Posterior vena cava (tissue), 2 donors: ENCODE results near the gene C5orf22. TPM values are rescaled to one million over a fixed set of nuclear protein-coding genes. Genes with fewer than 3 reads are reported as not detected.
"Not testable (repeated sequence)": the region's sequence is repeated elsewhere in the genome, so short reads cannot be mapped to it uniquely, and the experiment has no call there.

Experiments
- DNase-seq: peaks from one replicate; pipeline ENCODE4 v3.0.0-alpha.2; 2020; ENCODE audit warnings: low spot score
- intact Hi-C, 2 donors: fragments of 100-400 bp; cut with DNase I; formaldehyde crosslinking; loops; one replicate each; pipeline versions ENCODE4 v1.14.1 to v1.14.2; 2022 to 2023
- total RNA-seq, 2 donors: library from RNA; stranded (reverse); fragmentation: NEBNext Ultra II Directional; extraction: Animal tissue kit (Norgen Biotek cat#: 25700); gene quantifications; one replicate each; pipeline ENCODE4 v1.2.1, GENCODE V29; 2021
- donor health status: DM: yes; HTN: yes; CAD: no.
- donor health status: DM: yes; HTN: yes; CAD: no.

C5orf22 gene
- total RNA-seq, 2 donors from 2014 or later = 20.3 to 21.3 TPM

DNA sequence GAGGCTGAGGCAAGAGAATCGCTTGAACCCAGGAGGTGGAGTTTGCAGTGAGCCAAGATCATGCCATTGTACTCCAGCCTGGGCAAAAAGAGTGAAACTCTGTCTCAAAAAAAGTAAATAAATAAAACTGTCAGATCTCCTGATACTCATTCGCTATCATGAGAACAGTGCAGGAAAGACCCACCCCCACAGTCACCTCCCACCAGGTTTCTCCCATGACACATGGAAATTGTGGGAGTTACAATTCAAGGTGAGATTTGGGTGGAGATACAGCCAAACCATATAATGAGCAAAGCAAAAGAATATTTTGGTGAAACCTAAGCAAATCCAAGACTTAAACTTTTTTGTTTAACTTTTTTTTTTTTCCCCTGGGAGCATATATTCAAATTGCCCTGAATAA lies 17.0 kb downstream of the C5orf22 start:
- DNase-seq, intact Hi-C loops: not testable (repeated sequence)

DNA sequence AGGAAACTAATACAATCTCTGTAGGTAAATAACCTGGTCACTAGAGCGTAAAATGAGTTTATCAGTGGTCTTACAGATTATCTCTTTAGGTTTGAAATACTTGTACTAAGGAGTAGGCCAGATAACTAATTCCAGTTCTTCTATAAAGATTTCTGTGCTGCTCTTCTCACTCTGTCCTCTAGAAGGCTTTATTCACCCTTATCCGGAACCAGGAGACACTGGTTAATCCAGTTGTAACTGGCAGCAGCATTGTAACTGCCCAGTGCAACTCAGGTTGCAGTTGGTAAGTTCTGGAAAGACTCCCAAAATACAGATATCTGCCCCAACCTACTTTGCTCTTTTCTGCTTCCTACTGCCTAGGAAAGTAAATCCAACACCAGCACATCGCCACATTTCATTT lies 19.8 kb downstream of the C5orf22 start:
- no peak for DNase-seq
- intact Hi-C loops = no loop called here

GRCh38 chr5:31553863-31554262 lies 21.8 kb downstream of the C5orf22 start:
- intact Hi-C loops = no loop called here
- DNase-seq = no peak

DNA sequence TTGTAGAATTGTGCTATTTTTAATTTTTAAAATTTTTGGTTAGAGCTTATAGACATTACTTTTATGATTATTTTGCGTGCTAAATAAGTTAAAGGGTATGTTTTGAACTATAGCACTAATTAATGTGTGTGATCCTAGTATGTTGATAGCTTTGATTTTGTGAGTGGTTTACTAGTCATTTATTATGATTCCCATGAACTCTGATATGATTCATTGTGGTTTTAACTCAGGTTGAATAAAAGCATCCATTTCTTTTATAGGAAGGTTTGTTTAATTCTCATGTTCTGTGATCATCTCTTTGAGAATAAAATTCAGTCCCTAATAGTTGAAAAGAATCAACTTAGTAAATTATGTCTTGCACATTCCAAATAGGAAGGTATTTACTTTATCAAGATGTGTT lies 22.5 kb downstream of the C5orf22 start:
- no peak for DNase-seq
- intact Hi-C loops = no loop called here

DNA sequence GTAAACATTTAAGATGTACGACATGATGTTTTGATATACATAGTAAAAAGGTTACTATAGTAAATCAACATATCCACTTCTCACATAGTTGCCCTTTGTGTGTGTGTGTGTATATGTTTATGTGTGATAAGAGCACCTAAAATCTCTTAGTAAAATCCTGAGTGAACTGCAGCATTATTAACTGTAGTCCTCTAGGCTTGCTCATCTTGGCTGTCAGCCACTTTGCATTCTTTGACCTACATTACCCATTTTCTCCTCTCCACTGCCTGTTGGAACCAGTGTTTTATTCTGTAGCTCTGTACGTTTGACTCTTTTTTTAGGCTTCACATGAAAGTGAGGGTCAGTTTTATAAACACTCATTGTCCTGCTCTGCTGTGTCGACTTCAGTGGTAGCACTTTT lies 24.4 kb downstream of the C5orf22 start:
- intact Hi-C loops = no loop called here
- DNase-seq = no peak

DNA sequence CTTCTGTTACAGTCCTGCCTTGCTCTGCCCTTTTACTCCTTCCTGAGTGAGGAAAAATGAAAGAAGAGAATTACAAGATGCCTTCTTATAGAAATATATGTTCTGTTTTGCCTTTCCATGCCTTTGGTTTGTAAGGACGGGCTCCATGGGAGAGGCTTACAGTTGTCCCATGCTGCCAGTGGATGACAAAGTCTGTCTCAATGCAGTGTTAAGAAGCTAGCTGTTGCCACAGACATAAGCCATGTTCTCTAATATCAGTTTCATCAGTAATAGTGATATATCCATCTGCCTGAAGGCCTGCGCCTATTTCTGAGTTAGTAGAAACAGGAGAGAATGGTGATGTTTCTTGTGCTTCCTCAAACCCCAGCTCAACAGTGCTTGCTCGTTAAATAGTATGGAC lies 27.8 kb downstream of the C5orf22 start:
- intact Hi-C loops = no loop called here
- no peak for DNase-seq

GRCh38 chr5:31561946-31562345 lies 29.8 kb downstream of the C5orf22 start:
- DNase-seq = no peak
- intact Hi-C loops = no loop called here

GRCh38 chr5:31563216-31563615 lies 31.1 kb downstream of the C5orf22 start:
- intact Hi-C loops = no loop called here
- DNase-seq = no peak

DNA sequence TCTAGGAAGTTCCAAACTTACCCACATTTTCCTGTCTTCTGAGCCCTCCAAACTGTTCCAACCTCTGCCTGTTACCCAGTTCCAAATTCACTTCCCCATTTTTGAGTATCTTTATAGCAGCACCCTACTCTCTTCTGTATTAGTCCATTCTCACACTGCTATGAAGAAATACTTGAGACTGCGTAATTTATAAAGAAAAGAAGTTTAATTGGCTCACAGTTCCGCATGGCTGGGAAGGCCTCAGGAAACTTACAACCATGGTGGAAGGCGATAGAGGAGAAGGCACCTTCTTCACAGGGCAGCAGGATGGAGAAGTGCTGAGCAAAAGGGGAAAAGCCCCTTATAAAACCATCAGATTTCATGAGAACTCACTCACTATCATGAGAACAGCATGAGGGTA lies 34.3 kb downstream of the C5orf22 start:
- DNase-seq, intact Hi-C loops: not testable (repeated sequence)

DNA sequence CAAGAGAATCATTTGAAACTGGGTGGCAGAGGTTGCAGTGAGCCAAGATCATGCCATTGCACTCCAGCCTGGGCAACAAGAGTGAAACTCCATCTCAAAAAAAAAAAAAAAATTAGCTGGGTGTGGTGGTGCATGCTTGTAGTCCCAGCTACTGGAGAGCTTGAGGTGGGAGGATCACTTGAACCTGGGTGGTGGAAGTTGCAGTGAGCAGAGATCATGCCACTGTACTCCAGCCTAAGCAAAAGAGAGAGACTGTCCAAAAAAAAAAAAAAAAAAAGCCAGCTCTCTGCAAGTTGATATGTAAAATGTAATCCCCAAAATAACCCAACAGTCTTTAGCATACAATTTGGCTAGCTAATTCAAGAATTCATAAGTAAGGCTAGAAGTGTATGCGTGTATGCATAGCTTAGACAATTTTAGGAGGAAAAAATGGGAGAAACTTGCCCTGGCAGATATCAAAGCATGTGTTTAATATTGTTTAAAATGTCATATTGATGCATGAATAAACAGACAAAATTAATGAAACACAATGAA lies 36.3 kb downstream of the C5orf22 start:
- intact Hi-C loops = no loop called here
- DNase-seq = no peak

GRCh38 chr5:31569068-31569467 lies 37.0 kb downstream of the C5orf22 start:
- no peak for DNase-seq
- intact Hi-C loops = no loop called here

- intact Hi-C loops = no loop called here
- no peak for DNase-seq
Measured at GRCh38 chr5:31573494-31574142, 41.5 kb downstream of the C5orf22 start.

DNA sequence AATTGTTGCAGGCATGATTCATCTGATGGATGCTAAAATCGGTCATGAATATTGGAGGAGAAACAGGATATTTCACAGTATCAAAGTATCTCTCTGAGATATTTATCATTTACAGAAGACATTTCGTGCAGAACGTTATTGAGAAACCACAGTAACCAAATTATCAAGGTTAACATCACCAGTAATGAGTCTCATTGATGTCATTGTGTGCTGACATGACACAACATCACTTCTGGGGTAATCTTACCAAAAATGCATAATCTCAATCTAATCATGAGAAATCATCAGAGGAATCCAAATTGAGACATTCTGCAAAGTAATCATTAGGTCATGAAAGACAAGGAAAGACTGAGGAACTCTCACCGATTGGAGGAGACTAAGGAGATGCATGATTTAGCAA lies 42.7 kb downstream of the C5orf22 start:
- DNase-seq = no peak
- intact Hi-C loops = loop anchor here in 1 of 2 donors (5.0 kb wide), 1 partner anchor 228 kb away; no protein-coding TSS in a partner anchor

GRCh38 chr5:31577438-31577837 lies 45.3 kb downstream of the C5orf22 start:
- intact Hi-C loops = loop anchor here in 1 of 2 donors (5.0 kb wide), 1 partner anchor 225 kb away; no protein-coding TSS in a partner anchor
- DNase-seq = no peak

GRCh38 chr5:31579558-31579957 lies 47.5 kb downstream of the C5orf22 start:
- DNase-seq = no peak
- intact Hi-C loops = loop anchor here in 1 of 2 donors (5.0 kb wide), 1 partner anchor 223 kb away; no protein-coding TSS in a partner anchor

DNA sequence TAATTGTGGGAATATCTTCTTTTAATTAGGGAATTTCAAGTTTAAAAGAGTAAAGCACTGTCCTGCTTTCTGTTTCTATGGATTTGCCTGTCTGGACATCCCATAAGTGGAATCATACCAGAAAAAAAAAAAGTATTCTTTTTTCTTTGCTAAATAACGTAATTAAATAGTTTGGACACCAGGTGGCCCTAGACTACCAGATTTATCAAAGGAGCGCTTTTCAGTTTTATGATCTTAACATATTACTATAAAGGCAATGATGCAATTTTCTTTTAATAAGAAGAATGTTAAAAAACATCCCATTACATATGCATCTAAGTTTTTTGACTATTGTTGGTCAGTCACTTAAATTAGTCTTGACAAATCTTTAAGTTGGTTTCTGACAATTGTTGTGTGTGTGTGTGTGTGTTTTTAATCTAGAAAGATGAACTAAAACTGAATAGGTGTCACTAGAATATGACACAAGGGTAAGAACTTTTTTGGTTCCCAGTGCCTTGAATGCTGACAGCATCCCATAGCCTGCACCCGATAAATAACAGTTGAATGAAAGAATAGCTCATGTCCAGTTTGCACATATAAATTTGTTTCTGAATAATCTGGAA lies 49.5 kb downstream of the C5orf22 start:
- intact Hi-C loops = loop anchor here (2.0 to 10.0 kb wide), 3 partner anchors 226 to 515 kb away; no protein-coding TSS in a partner anchor
- DNase-seq = no peak

DNA sequence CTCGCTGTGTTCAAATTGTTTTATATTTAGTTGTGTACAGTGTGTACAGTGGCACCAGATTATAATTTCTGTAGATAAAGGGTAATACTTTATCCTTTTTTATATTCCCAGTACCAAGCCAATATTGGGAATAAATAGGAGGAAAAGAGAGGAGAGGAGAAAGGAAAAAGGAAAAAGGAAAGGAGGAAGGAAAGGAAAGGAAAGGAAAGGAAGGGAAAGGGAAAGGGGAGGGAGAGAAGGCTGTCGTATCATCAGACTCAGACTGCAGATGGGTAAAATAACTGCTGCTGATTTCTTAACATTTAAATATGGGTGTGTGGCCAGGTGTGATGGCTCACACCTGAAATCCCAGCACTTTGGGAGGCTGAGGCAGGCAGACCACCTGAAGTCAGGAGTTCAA lies 51.0 kb downstream of the C5orf22 start:
- no peak for DNase-seq
- intact Hi-C loops = loop anchor here (2.0 to 10.0 kb wide), 3 partner anchors 224 to 514 kb away; no protein-coding TSS in a partner anchor

DNA sequence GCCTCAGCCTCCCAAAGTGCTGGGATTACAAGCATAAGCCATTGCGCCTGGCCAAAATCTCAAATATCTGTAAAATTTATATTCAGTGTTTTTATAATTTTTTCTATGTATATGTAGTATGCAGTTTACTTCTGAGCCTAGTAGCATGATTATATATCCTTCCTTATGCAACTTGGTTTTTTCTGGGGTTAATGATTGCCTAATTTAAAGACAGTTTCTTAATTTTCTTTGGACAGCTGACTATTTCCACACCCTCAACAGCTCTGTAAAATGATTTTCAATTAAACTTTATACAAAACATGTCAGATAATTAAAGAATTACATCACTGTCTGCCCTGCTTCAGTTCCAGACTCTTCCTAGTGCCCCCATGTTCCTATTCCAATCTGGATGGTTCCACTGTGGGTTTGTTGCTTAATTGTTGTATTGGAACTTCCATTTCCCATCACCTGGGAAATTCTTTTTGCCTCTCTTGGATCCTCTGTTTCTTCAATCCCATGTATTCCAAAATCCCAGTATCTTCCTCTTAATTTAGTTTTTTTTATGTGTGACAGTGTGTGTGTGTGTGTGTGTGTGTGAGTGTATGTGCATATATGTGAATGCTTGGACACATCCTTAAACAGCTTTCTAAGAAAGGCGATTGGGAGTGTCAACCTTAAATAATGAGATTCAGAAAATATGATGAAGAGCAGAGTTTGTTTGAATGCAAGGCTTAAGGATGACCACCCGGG lies 53.2 kb downstream of the C5orf22 start:
- DNase-seq = no peak
- intact Hi-C loops = loop anchor here in 1 of 2 donors (10.0 kb wide), 1 partner anchor 489 kb away; no protein-coding TSS in a partner anchor

DNA sequence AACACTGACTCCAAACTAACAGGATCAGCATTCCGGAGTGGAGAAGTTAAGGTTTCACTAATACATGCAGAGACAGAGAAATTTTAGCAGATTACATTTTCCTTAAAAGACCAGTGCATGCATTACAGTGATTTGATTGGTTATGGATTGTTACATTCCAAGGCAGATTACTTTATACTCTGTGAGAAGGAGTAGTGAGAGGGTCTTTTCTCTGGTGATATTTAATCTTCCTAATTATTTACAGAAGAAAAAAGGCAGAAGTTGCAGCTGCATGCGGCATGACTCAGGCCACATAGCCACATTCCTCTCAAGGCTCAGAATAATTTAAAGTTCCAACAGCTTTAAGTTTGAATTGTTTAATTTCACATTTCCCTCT lies 53.8 kb downstream of the C5orf22 start:
- intact Hi-C loops = loop anchor here in 1 of 2 donors (10.0 kb wide), 1 partner anchor 489 kb away; no protein-coding TSS in a partner anchor

GRCh38 chr5:31587546-31587945 lies 55.4 kb downstream of the C5orf22 start:
- no peak for DNase-seq
- intact Hi-C loops = loop anchor here in 1 of 2 donors (10.0 kb wide), 1 partner anchor 487 kb away; no protein-coding TSS in a partner anchor

More for the DNA sequence above, 53.8 kb downstream of the C5orf22 start:
- DNase-seq = no peak
